Natural killer cell treated with Interleukin-12 subunit alpha and Interleukin-12 subunit beta and Interleukin-15 and Interleukin-18, amount 100 ng/mL, for 72 hours (primary cell): ENCODE data around the gene PNKD. TPM values are rescaled to one million over a fixed set of nuclear protein-coding genes. Genes with fewer than 3 reads are reported as not detected.

Experiments used
- ATAC-seq, 2 donors: fragments of 150-1000 bp; cut with Tn5 transposase in 1 of 2; sonication (Bioruptor Pico), chemical (Tn5 transposase) in 1 of 2; 2 replicates each; pipeline ENCODE4 v1.10.0; 2021
- DNase-seq: peaks from one replicate; pipeline ENCODE4 v3.0.0; 2022; ENCODE audit warnings: low spot score
- H3K27ac Mint-ChIP-seq, 2 donors: 1 replicate in 1 of 2; 2 replicates in 1 of 2; pipeline ENCODE4 v1.8.0; 2022; ENCODE audit warnings: mixed read lengths in 2 of 2, mild to moderate bottlenecking in 1 of 2, moderate library complexity in 1 of 2
- H3K27me3 Mint-ChIP-seq, 2 donors: 1 replicate in 1 of 2; 2 replicates in 1 of 2; pipeline ENCODE4 v1.8.0; 2022; ENCODE audit warnings: mixed read lengths in 2 of 2
- H3K36me3 Mint-ChIP-seq: one replicate; pipeline ENCODE4 v1.8.0; 2022; ENCODE audit warnings: mixed read lengths
- H3K4me1 Mint-ChIP-seq, 2 donors: 1 replicate in 1 of 2; 2 replicates in 1 of 2; pipeline ENCODE4 v1.8.0; 2022; ENCODE audit warnings: low read depth in 2 of 2, mixed read lengths in 2 of 2, mild to moderate bottlenecking in 1 of 2
- H3K4me3 Mint-ChIP-seq: one replicate; pipeline ENCODE4 v1.8.0; 2022; ENCODE audit warnings: mixed read lengths
- H3K9me3 Mint-ChIP-seq: 2 replicates; pipeline ENCODE4 v1.8.0; 2022; ENCODE audit warnings: mixed read lengths
- total RNA-seq, 2 donors: library from RNA; stranded (reverse); gene quantifications; one replicate each; pipeline ENCODE4 v1.2.3, GENCODE V29; 2022

Gene PNKD
- total RNA-seq, 2 donors from 2014 or later: 20.6 to 22.0 TPM

DNA sequence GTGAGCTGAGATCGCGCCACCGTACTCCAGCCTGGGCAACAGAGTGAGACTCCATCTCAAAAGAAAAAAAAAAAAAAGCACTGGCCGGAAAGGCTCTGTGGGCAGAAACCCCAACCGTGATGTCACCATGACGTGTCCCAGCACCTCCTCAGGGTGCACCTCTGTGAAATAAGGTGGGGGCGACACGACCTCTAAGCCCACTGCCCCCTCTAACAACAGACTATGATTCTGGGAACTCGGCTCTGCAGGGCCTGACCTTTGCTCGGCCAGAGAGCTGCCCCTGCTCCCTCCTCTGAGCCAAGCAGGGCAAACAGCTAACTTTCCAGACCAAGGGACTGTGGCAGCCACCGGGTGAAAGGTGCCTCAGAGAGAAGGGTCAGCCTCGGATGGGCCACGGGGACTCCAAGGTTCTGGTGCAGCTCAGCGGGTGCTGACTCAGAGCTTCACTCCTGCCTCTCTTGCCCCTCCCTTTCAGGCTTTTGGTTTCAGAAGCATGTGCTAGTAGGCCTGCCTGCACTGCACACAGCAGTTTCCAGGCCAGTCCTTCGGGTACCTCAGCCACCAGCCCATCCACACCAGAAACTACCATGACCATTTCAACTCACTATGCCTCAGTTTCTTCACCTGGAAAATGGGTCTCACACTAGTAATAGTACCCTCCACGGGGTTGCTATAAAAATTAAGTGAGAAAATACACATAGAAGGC, 13.9 kb downstream of the PNKD start:
- H3K9me3 Mint-ChIP-seq: no peaks in the 10 kb centered on the region
- DNase-seq: peak; percentile 83

DNA sequence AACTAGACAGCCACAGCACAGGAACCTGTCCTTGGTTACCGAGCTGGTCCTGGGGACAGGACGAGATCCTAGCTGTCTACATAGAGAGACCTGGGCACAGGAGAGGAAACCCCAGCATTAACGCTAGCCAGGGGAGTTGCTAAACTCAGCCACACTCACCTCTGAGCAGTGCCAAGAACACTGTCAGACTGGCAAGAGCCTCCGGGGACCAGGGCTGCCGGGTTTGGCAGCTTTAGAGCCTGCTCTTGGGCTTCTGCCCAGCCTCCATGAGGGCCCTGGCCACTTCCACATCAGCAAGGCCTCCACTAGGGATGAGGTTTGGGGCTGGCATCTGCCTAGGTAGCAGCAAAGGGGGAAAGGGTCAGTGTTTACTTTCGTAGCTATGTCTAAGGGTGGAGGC, 15.3 kb downstream of the PNKD start:
- Mint-ChIP-seq H3K27me3 (no peaks in the 10 kb centered on the region), H3K9me3 (no peaks in the 10 kb centered on the region), H3K36me3 (no peaks in the 10 kb centered on the region), H3K4me3 (peak overlapping the region; percentile 92), H3K4me1 (peaks cover 55 to 64% of the 10 kb centered on the region in 2 donors), H3K27ac (peak overlapping the region; percentile 98 to 99)
- DNase-seq (no peak), ATAC-seq (no peak)

More for the DNA sequence above, 13.9 kb downstream of the PNKD start:
- peaks cover 47 to 56% of the 10 kb centered on the region in 2 donors for H3K4me1 Mint-ChIP-seq
- ATAC-seq: peak; percentile 82 to 86
- H3K27ac Mint-ChIP-seq: peak overlapping the region; percentile 98 to 99
- peak overlapping the region; percentile 92 for H3K4me3 Mint-ChIP-seq
- no peaks in the 10 kb centered on the region for H3K36me3 Mint-ChIP-seq
- no peaks in the 10 kb centered on the region for H3K27me3 Mint-ChIP-seq

DNA sequence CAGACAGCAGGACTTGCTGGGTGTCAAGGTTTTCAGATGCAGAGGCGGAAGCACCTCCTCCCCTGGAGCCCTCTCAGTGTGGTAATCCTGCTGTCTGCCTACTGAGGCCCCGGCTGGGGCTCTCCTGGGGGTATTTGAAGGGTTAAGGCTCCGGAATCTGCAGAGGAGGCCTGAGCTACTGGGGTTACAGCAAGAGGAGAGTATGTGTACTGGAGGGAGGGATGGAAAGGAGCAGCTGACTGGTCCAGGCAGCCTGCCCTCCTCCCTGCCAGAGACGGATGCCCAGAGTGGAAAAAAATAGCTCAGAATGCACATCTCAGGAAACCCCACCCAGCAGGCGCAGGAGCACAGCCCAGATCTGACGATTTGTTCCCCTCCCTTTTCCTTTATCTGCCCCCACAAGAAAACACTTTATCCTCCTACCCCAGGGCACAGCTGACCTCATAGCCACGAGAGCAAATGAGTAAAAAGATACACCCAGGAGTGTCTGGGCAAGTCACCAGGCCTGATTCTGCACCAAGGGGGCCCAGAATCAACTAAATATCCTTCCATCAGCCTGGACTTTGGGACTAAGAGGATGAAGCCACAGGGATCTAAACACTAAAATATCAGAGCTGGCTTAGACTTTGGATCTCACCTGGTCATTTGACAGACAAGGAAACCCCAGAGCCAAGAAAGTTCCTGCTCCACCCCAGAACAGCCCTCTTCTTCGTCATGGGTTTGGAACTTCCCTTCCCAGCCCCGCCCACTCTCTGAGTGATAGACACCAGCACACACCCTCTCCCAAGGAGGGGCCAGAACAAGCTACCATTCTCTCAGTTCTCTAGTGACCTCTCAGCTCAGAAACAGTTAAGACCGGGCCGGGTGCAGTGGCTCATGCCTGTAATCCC, 16.5 kb downstream of the PNKD start:
- peaks cover 67 to 70% of the 10 kb centered on the region in 2 donors for H3K4me1 Mint-ChIP-seq
- peak; percentile 86 for DNase-seq
- peak overlapping the region; percentile 98 to 99 for H3K27ac Mint-ChIP-seq
- peak overlapping the region; percentile 92 for H3K4me3 Mint-ChIP-seq
- H3K36me3 Mint-ChIP-seq: no peaks in the 10 kb centered on the region
- peak; percentile 77 to 84 for ATAC-seq
- H3K9me3 Mint-ChIP-seq: no peaks in the 10 kb centered on the region
- H3K27me3 Mint-ChIP-seq: no peaks in the 10 kb centered on the region

DNA sequence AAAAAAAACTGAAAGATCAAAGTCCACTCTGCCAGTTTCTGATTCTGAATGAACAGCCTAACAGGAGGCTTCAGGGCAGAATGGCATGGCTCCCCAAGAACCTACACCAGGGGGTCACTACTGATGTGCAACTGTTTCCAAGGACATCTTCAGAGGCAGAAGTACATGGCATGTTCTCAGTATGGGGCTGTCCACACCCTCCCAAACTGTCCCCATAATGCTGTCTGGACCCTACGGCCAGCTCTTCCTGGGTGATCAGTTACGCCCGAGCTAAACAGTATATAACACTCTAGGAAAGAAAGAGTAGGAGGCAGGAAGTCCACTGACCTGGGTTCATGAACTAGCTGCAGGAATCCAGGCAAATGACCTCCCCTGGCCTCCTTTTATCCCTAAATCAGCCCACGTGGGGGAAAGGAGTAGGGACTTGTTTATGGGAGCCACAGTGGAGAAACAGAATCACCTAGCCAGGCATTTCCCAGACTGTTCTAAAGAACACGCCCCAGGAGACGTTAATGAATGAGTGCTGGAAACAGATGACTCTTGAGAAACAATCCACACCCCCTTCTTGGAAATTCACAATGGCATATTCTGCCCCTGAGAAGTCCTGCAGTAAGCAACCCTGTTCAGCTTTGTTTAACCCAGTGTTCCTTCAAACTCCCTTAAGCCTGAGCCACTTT, 19.5 kb downstream of the PNKD start:
- DNase-seq (no peak), ATAC-seq (no peak)
- no peaks in the 10 kb centered on the region for H3K9me3 Mint-ChIP-seq
- H3K4me3 Mint-ChIP-seq: peak overlapping the region; percentile 91
- H3K27ac Mint-ChIP-seq: peak overlapping the region; percentile 81 to 99
- H3K27me3 Mint-ChIP-seq: no peaks in the 10 kb centered on the region
- H3K4me1 Mint-ChIP-seq: peaks cover 67 to 77% of the 10 kb centered on the region in 2 donors
- H3K36me3 Mint-ChIP-seq: no peaks in the 10 kb centered on the region

DNA sequence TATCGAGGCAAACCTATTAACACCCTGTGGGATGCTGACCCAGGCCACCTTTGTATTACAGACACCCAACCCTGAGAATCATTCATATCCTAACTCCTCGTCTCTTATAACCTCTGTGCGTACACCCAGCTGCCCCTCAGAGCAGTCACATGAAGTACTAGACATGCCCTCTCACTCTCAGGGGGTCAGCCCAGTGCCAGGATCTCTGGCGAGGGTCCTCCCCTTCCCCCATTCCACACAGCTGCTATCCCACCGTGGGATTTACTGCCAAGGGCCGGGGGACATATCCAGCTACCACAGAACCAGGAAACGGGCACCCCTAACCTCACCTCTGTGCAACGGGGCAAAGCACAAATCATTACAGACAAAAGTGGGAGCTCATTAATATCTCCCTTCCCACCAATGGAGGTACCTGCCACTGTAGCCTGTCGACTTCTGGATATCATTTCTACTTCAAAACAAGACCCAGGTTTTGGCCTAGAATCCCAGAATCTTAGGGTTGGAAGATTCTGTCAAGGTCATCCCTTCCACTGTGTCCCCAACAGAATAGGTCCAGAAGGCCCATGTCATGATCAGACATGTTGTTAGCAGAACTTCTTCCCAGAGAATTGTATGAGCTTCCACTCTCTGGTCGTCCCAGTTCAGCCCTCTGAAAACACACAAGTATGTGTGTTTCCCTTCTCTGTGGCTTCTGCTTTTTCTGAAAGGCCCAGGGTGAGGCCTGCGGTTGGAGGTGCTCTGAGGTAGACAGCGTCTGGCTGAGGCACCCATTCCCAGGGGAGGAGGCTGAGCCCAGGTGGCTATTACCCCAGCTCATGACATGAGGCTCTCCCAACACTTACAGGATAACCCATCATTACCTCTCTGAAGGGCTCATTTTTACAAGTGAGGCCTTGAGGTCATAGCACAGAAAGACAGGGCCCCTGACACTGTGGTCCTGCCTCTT, 20.3 kb downstream of the PNKD start:
- peaks cover 62 to 69% of the 10 kb centered on the region in 2 donors for H3K4me1 Mint-ChIP-seq
- H3K36me3 Mint-ChIP-seq: no peaks in the 10 kb centered on the region
- ATAC-seq (no peak), DNase-seq (no peak)
- peak overlapping the region; percentile 91 for H3K4me3 Mint-ChIP-seq
- no peaks in the 10 kb centered on the region for H3K27me3 Mint-ChIP-seq
- H3K9me3 Mint-ChIP-seq: no peaks in the 10 kb centered on the region
- H3K27ac Mint-ChIP-seq: peak overlapping the region; percentile 81 to 99

DNA sequence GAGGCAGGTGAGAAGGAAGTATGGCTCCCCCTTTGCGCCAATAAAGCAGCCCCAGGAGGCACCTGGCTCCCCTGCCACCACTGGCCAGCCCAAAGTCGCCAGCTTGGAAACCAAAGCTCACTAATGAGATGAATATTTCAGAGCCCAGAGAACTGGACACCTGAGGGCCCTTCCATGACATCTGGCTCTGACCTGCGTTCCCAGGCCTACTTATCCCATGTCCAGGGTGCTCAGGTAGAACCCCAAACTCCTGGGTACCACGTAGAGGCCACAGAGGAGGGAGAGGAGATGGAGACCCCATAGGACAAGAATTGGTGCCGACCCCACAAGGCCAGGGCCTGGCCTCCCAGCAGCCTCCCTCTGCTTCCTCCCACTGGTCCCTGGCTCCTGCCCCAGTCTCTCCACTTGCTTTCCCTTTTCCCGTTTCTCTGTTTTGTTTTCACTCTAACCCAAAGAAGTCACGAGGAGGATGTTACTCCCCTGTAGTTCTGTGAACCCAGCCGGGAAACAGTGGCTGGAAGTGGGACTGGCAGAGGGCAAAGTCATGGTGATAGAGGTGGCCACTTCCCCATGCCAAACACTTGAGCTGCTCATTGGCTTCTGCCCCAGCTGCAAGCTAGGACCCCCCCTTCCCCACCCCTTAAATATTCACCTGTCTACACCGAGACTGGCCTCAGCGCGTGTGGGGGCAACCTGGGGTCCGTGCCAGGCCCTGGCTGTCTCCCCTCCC, 21.2 kb downstream of the PNKD start:
- no peaks in the 10 kb centered on the region for H3K27me3 Mint-ChIP-seq
- H3K9me3 Mint-ChIP-seq: no peaks in the 10 kb centered on the region
- peak overlapping the region; percentile 91 for H3K4me3 Mint-ChIP-seq
- DNase-seq (no peak), ATAC-seq (no peak)
- peaks cover 53 to 60% of the 10 kb centered on the region in 2 donors for H3K4me1 Mint-ChIP-seq
- H3K27ac Mint-ChIP-seq: peak overlapping the region; percentile 81 to 99
- H3K36me3 Mint-ChIP-seq: no peaks in the 10 kb centered on the region

DNA sequence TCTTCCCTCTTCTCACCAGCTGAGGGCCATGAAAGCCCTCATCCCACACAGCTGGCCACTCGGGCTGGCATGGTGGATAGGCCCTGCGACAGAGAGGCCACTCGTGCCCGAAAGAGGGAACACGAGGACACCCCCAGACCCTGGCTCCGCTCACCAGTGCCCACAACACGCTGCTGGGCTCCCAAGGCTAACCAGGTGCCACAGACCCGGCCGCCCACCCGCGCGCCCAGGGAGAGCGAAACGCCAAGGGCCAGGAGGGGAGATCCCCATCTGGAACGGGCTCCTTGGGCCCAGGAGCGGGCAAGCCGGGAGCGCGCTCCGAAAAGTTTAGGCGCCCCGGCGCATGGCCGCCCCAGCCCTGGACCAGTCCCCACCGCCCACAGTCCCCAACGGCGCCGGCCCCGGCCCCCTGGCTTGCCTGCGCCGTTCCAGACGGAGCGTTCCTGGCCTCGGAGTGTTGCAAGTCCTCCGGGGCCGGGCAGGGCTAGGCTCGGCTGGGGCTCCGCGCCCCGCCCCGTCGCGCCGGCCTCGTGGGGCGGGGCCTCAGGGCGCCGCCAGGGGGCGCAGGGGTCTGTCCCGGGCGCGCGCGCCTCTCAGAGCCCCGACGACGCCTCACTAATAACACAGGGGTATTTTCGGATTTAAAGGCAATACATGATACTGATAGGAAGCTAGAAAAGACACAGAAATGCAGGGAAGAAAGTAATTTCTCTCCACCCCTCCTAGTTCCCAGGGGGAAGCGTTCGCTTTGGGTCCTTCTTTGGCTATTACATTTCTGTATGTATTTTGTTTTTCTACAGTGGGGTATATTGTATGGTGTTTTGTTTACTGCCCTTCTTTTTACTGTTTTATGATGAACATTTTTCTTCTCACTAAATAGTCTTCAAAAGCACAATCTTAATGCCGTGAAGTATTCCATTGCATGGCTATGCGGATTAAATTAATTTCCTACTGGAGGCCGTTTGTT, 22.0 kb downstream of the PNKD start, which contains the start of gene TMBIM1:
TMBIM1 (minus strand) TSS at position 456 of the 967 bp plus-strand sequence. CDS start 10,362 bp downstream, outside the sequence.
- H3K4me1 Mint-ChIP-seq: peaks cover 45 to 52% of the 10 kb centered on the region in 2 donors
- H3K9me3 Mint-ChIP-seq: no peaks in the 10 kb centered on the region
- DNase-seq: peak; percentile 84
- peak within 1 kb of the TSS; percentile 91 for H3K4me3 Mint-ChIP-seq
- H3K27me3 Mint-ChIP-seq: no peaks in the 10 kb centered on the region
- peak; percentile 97 to 98 for ATAC-seq
- peak within 1 kb of the TSS; percentile 81 to 99 for H3K27ac Mint-ChIP-seq
- H3K36me3 Mint-ChIP-seq: no peaks in the 10 kb centered on the region

DNA sequence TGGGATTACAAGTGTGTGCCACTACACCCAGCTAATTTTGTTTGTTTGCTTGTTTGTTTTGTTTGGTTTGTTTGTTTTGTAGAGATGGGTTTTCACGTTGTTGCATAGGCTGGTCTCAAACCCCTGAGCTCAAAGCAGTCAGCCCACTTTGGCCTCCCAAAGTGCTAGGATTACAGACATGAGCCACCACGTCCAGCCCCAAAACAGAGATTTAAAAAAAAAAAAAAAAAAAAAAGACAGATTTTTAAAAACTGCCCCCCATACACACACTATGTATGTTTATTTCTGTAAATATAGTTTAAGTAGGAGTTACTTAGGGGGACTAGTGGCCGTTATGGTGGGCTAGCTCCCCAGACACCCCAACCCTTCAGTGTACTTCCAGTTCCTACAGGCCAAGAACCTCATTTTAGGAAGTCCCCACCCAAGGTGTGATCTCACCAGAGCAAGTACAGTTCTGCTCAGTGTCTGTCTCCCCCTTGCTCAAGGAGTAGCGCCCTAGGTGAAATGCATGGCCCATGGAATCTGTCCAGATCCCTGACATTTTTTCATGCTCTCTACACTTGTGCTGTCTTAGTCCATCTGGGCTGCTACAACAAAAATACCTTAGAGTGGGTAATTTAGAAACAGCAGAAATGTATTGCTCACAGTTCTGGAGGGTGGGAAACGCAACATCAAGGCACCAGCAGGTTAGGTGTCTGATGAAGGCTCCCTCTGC, 23.6 kb downstream of the PNKD start:
- peaks cover 36 to 41% of the 10 kb centered on the region in 2 donors for H3K4me1 Mint-ChIP-seq
- H3K36me3 Mint-ChIP-seq: no peaks in the 10 kb centered on the region
- no peak for DNase-seq
- no peak overlapping the region for H3K4me3 Mint-ChIP-seq
- peak overlapping the region in 1 of 2 donors; percentile 31 for H3K27ac Mint-ChIP-seq
- no peaks in the 10 kb centered on the region for H3K9me3 Mint-ChIP-seq
- no peaks in the 10 kb centered on the region for H3K27me3 Mint-ChIP-seq
- no peak for ATAC-seq

DNA sequence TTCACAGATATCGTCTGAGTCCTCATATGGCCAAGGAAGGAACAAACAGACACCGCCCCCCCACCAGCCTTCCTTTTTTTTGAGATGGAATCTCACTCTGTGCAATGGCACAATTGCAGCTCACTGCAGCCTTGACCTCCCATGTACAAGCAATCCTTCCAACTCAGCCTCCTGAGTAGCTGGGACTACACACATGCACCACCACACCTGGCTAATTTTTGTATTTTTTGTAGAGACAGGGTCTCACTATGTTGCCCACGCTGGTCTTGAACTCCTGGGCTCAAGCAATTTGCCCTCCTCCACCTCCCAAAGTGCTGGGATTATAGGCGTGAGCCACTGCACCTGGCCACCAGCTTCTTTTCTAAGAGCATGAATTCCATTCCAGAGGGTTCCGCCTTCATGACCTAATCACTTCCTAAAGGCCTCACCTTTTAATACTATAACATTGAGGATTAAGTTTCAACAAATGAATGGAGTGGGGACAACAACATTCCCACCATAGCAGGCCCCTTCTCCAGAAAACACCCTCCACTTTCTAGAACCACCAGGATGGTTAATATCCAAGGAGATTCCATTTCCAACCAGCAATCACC, 24.2 kb downstream of the PNKD start:
- ATAC-seq: no peak
- Mint-ChIP-seq H3K36me3 (no peaks in the 10 kb centered on the region), H3K27ac (no peak overlapping the region), H3K4me1 (peaks cover 33 to 38% of the 10 kb centered on the region in 2 donors), H3K4me3 (no peak overlapping the region), H3K27me3 (no peaks in the 10 kb centered on the region), H3K9me3 (no peaks in the 10 kb centered on the region)
- DNase-seq: no peak

DNA sequence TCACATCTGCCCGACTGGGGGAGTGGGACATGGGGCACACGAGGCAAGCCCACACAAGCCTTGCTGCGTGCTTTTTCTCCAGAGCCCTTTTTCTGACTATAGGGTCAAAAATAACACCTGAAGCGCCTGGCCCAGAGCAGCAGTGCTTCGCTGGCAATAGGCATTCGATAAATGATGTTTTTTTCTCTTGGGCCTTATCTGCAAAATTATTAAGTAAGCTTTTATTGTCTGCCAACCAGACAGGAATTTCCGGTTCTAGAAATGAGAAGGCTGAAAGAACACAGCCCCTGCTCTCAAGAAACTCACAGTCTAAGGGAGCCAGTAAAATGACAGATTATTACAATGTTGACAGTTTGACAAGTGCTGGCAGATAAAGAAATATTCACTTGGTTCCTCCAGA, 24.7 kb downstream of the PNKD start:
- H3K9me3 Mint-ChIP-seq: no peaks in the 10 kb centered on the region
- DNase-seq (no peak), ATAC-seq (no peak)
- no peak overlapping the region for H3K4me3 Mint-ChIP-seq
- H3K27me3 Mint-ChIP-seq: no peaks in the 10 kb centered on the region
- H3K27ac Mint-ChIP-seq: no peak overlapping the region
- peaks cover 29 to 36% of the 10 kb centered on the region in 2 donors for H3K4me1 Mint-ChIP-seq
- no peaks in the 10 kb centered on the region for H3K36me3 Mint-ChIP-seq

DNA sequence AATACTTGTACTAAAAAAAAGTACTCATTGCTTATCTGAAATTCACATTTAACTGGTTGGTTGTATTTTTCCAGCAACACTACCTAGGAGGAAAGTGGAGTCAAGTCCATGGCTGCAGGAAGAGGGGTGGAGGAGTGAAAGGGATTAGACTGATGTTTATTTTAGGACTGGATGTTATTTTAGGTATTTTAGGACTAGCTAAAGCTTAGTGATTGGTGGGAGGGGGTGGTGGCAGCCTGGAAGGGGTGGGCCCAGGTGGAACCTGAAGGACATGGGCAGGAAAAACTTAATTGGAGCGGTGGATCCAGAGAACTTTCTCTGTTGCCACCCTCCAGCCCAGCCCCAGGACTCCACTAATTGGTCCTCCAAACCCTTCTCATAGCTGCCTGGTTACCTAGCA, 25.9 kb downstream of the PNKD start:
- Mint-ChIP-seq H3K27me3 (no peaks in the 10 kb centered on the region), H3K36me3 (no peaks in the 10 kb centered on the region), H3K27ac (no peak overlapping the region), H3K4me3 (no peak overlapping the region), H3K9me3 (no peaks in the 10 kb centered on the region), H3K4me1 (peaks cover 20 to 25% of the 10 kb centered on the region in 2 donors)
- DNase-seq: no peak
- ATAC-seq: no peak
